Choroid plexus epithelial cell (primary cell): Measurements from ENCODE around the gene RAX.

Experiments
- DNase-seq: peaks from one replicate; pipeline ENCODE4 v3.0.0-alpha.2; 2010; ENCODE audit warnings: low read depth
- H3K4me3 ChIP-seq: 2 replicates; pipeline ENCODE4 v1.5.1; 2011; ENCODE audit warnings: low read depth, mild to moderate bottlenecking, control low read depth, low read length, moderate library complexity
- CTCF ChIP-seq: conservative IDR thresholded peaks from 2 replicates; pipeline ENCODE4 v1.5.1; 2011; ENCODE audit warnings: low read depth, mild to moderate bottlenecking, control low read depth, inconsistent platforms, low read length, moderate library complexity

The RAX gene

GRCh38 chr18:59272891-59273758, at the start of gene RAX:
RAX (minus strand) TSS chr18:59273454; CDS start chr18:59273206, 248 bp downstream.
- no peak within 1 kb of the TSS for H3K4me3 ChIP-seq
- DNase-seq: peak; percentile 7
- TF ChIP-seq CTCF: peak; percentile 5

GRCh38 chr18:59318460-59319050, 45.3 kb upstream of the RAX start, which contains the start of gene CPLX4:
CPLX4 (minus strand) TSS chr18:59318649; CDS start chr18:59318462, 187 bp downstream.
- DNase-seq: no peak
- no peak for TF ChIP-seq CTCF
- H3K4me3 ChIP-seq: no peak within 1 kb of the TSS

DNA sequence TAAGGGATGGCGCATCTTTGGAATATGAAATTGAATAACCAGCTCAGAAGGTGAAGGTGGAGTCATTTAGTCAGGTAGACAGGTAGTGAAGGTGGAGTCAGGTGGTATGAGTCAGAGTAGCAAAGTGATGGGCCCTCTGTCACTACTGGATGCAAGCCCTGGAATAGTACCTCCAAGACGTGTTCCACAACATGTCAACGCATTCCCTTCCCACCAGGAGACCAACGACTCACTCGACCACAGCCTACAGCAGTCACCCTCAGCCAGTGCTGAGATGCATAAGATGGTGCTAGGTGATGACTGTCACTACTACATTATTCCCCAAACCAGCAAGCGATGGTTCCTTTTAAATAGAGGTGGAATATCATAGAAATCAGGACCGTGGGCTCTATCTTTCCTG, 38.4 kb upstream of the RAX start:
- peak; percentile 38 for DNase-seq
- no peak overlapping the region for H3K4me3 ChIP-seq
- no peak for TF ChIP-seq CTCF

DNA sequence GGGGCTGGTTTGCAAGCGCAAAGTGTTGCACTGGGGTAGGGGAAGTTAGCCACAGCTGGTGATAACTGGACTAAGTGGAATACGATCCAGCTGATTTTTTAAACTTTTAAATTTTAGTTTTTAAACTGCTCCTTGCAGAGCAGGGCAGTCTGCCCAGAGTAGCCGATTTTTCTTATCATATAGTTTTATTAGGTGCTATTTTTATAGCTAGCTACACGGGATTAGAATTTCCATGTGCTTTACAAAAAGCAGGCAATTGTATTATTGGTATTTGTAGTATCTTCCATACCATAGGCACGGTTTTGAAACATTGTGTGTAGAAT, 35.6 kb upstream of the RAX start:
- no peak for DNase-seq
- peak overlapping the region; percentile 40 for H3K4me3 ChIP-seq
- TF ChIP-seq CTCF: no peak

GRCh38 chr18:59308248-59308937, 35.1 kb upstream of the RAX start:
- H3K4me3 ChIP-seq: peak overlapping the region; percentile 40
- peak; percentile 70 for DNase-seq
- peak; percentile 59 for TF ChIP-seq CTCF

GRCh38 chr18:59306640-59307039, 33.4 kb upstream of the RAX start:
- TF ChIP-seq CTCF: no peak
- DNase-seq: no peak
- H3K4me3 ChIP-seq: no peak overlapping the region
